Right lobe of liver (tissue), 6 donors: ENCODE measurements around the gene PP2D1. TPM values are rescaled to one million over a fixed set of nuclear protein-coding genes. Genes with fewer than 3 reads are reported as not detected.

Source experiments
- ATAC-seq, 4 donors: fragments of 200-7000 bp; cut with Tn5 transposase; one replicate each; pipeline ENCODE4 v1.9.1; 2020; ENCODE audit warnings: mild to moderate bottlenecking in 4 of 4, moderate library complexity in 4 of 4
- DNase-seq, 3 donors: peaks; one replicate each; pipeline ENCODE4 v3.0.0-alpha.2; 2020
- H3K27ac ChIP-seq, 3 donors: fragments of 200-600 bp; one replicate each; pipeline ENCODE4 v1.8.0; 2022
- H3K27me3 ChIP-seq, 2 donors: fragments of 200-600 bp; one replicate each; pipeline ENCODE4 v1.8.0; 2022
- H3K36me3 ChIP-seq, 4 donors: fragments of 200-600 bp; sonication (generic) in 1 of 4; one replicate each; pipeline versions ENCODE4 v1.5.1 to v1.8.0; 2017 to 2022; ENCODE audit warnings: control low read depth in 1 of 4
- H3K4me1 ChIP-seq, 4 donors: fragments of 200-600 bp; sonication (generic) in 1 of 4; one replicate each; pipeline versions ENCODE4 v1.5.1 to v1.8.0; 2017 to 2022; ENCODE audit warnings: control low read depth in 1 of 4
- H3K4me3 ChIP-seq, 3 donors: fragments of 200-600 bp; one replicate each; pipeline ENCODE4 v1.8.0; 2022
- H3K9me3 ChIP-seq, 4 donors: fragments of 200-600 bp; sonication (generic) in 1 of 4; one replicate each; pipeline versions ENCODE4 v1.5.1 to v1.8.0; 2017 to 2022; ENCODE audit warnings: control low read depth in 1 of 4
- POLR2A ChIP-seq: fragments of 450-650 bp; IDR thresholded peaks from one replicate; pipeline ENCODE4 v1.6.1; 2017; ENCODE audit warnings: antibody characterized with exemption, mild to moderate bottlenecking
- WGBS: methylation state at CpG from one replicate; pipeline ENCODE4 v1.1.6; 2018; ENCODE audit warnings: low coverage, low lambda C conversion rate; ENCODE audit not compliant: insufficient coverage; ENCODE audit errors: missing lambda C conversion rate; 5-methylcytosine and 5-hydroxymethylcytosine counted together
- intact Hi-C, 2 donors: fragments of 100-400 bp; cut with DNase I; formaldehyde crosslinking; loops; one replicate each; pipeline versions ENCODE4 v1.11.2 to v1.14.1; 2022
- long read RNA-seq: library from polyadenylated mRNA; unstranded; transcript quantifications from one replicate; pipeline ENCODE4 v2.0.0, GENCODE V29; 2019
- total RNA-seq, 6 experiments: library from RNA; depleted of rRNA in 2 of 6; stranded (reverse); fragments of >200 nt in 2 of 6; fragmentation: NEBNext Ultra II Directional in 3 of 6; extraction: Animal tissue kit (Norgen Biotek cat#: 25700) in 3 of 6; gene quantifications; one replicate each; pipeline versions ENCODE4 v1.1.0 to v1.2.4, GENCODE V29; 2016 to 2023
- TF ChIP-seq, protein P1 (sequence below), 4 donors: fragments of 200-600 bp in 3 of 4; fragments of 450-650 bp in 1 of 4; IDR thresholded peaks; one replicate each; pipeline versions ENCODE4 v1.5.1 to v1.8.0; 2016 to 2022; ENCODE audit warnings: antibody characterized with exemption in 4 of 4, mild to moderate bottlenecking in 2 of 4
- donor health status: DM: no; HTN: yes; CAD: no.
- donor health status: DM: no; HTN: no; CAD: no.
- donor health status: DM: no; HTN: no; CAD: no.
- donor health status: DM: no; HTN: yes; CAD: no.
- donor health status: DM: no; HTN: yes; CAD: no.

The PP2D1 gene, protein sequence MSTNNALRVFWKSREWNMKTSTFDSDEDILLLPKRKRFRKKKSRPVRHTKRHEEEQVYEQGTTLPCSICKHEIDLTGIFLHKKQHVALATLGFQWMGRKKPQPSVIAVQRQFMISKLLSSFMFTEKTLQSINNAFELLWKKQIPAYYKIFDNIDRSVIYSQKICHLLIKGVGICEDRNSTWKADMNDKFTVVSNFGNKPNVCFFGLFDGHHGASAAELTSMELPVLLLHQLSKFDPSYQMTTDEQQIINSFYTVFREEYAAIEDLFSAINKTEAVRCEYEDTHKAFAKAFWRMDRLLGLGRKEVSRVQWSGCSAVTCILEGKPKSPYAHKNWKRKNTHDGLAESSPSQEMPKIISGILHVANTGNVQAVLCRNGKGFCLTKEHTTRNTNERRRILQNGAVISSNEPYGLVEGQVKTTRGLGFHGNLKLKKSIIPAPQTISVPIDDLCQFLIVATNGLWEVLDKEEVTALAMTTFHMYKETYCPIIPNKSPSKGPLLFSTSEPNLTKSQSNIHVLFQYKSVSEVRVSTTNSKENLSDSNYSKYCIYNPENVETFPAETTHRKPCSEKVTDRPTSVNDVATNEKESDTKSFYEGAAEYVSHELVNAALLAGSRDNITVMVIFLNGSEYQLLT
- not detected for total RNA-seq
- long read RNA-seq = 0 reads

- intact Hi-C loops = no loop called here
- H3K27ac ChIP-seq = no peak within 1 kb of the TSS
- H3K36me3 ChIP-seq = no peaks in the 10 kb centered on the region
- ATAC-seq (no peak), DNase-seq (no peak)
- H3K27me3 ChIP-seq = no peaks in the 10 kb centered on the region
- TF ChIP-seq, protein P1, sequence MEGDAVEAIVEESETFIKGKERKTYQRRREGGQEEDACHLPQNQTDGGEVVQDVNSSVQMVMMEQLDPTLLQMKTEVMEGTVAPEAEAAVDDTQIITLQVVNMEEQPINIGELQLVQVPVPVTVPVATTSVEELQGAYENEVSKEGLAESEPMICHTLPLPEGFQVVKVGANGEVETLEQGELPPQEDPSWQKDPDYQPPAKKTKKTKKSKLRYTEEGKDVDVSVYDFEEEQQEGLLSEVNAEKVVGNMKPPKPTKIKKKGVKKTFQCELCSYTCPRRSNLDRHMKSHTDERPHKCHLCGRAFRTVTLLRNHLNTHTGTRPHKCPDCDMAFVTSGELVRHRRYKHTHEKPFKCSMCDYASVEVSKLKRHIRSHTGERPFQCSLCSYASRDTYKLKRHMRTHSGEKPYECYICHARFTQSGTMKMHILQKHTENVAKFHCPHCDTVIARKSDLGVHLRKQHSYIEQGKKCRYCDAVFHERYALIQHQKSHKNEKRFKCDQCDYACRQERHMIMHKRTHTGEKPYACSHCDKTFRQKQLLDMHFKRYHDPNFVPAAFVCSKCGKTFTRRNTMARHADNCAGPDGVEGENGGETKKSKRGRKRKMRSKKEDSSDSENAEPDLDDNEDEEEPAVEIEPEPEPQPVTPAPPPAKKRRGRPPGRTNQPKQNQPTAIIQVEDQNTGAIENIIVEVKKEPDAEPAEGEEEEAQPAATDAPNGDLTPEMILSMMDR (IDR thresholded peaks at IDR 0.05) = no peak
- H3K9me3 ChIP-seq = no peaks in the 10 kb centered on the region
- no peak within 1 kb of the TSS for H3K4me3 ChIP-seq
- WGBS = 96% methylated on average over 4 of the region's 4 CpGs
- H3K4me1 ChIP-seq = no peaks in the 10 kb centered on the region
These were observed at the start of gene PP2D1 for GRCh38 chr3:20012164-20012563. TSS of gene PP2D1 (minus strand) at chr3:20012264. CDS start at chr3:20012072, 192 bp downstream.

DNA sequence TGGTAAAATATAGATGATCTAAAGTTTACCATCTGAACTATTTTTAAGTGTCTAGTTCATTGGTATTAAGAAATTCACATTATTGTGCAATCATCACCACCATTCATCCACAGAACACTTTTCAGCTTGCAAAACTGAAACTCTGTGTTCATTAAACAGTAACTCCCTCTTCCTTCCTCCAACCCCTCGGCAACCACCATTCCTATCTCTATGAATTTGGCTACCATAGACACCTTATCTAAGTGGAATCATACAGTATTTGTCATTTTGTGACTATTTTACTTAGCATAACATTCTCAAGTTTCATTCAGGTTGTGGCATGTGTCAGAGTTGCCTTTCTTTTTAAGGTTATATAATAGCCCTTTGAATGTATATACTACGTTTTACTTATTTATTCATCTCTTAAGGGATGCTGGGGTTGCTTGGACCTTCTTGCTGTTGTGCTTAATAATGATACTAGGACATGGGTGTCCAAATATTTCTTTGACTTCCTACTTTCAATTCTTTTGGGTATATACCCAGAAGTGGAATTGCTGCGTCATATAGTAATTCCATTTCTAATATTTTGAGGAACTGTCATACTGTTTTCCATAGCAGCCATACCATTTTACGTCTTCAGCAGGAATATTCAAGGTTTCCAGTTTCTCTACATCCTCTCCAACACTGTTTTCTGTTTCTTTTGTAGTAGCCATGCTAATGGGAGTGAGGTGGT, 49.1 kb upstream of the PP2D1 start:
- Histone ChIP-seq H3K9me3 (no peaks in the 10 kb centered on the region), H3K27ac (peak overlapping the region; percentile 47 to 75 (median 64)), H3K27me3 (no peaks in the 10 kb centered on the region), H3K4me3 (peak overlapping the region in 1 of 3 donors; percentile 33), H3K36me3 (no peaks in the 10 kb centered on the region), H3K4me1 (peaks cover 3 to 35% (median 12%) of the 10 kb centered on the region in 4 donors)
- DNase-seq (peak in 1 of 3 donors; percentile 47), ATAC-seq (peak; percentile 79 to 90 (median 80))
- TF ChIP-seq, protein P1 (IDR thresholded peaks at IDR 0.05) = no peak
- WGBS = 43% methylated on average over 4 of the region's 4 CpGs
- intact Hi-C loops = no loop called here

GRCh38 chr3:20059929-20060328, 47.9 kb upstream of the PP2D1 start:
- 93% methylated on average over 3 of the region's 3 CpGs for WGBS
- ATAC-seq (no peak), DNase-seq (no peak)
- Histone ChIP-seq H3K4me3 (no peak overlapping the region), H3K36me3 (no peaks in the 10 kb centered on the region), H3K4me1 (peaks cover 3 to 44% (median 13%) of the 10 kb centered on the region in 4 donors), H3K27me3 (no peaks in the 10 kb centered on the region), H3K27ac (peak overlapping the region in 1 of 3 donors; percentile 75), H3K9me3 (no peaks in the 10 kb centered on the region)
- intact Hi-C loops = no loop called here
- TF ChIP-seq, protein P1 (IDR thresholded peaks at IDR 0.05) = no peak
- TF ChIP-seq POLR2A = no peak

DNA sequence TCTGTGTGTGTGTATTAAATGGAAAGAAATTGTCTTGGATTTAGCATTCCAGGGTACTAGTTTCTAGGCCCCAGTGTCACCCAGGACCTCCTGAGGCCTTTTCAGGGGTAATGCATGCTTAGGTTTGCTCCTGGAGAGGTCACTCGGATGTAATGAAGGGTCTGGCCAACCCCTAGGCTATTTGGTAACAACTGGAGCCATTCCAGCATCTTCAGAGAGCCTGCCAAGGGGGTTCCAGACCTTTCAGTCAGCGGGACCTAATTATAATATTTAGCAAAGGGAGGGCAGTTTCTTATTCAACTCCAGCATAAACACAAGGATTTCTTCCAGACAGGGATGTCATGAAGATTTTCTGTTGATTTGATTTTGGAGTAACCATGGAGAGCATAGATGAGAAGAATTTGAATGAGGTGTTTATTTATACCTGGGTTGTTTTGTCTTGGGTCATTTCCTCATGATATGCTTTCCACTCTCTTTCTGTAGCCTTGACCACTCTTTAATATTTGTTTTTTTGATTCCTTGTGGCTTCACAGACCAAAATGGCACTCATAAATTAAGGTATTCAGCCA, 45.6 kb upstream of the PP2D1 start:
- WGBS = 8% methylated on average over 1 of the region's 2 CpGs
- TF ChIP-seq, protein P1 (IDR thresholded peaks at IDR 0.05) = no peak
- no peak for TF ChIP-seq POLR2A
- intact Hi-C loops = no loop called here
- no peaks in the 10 kb centered on the region for H3K36me3 ChIP-seq
- no peaks in the 10 kb centered on the region for H3K27me3 ChIP-seq
- H3K4me1 ChIP-seq = peaks cover 3 to 55% (median 17%) of the 10 kb centered on the region in 4 donors
- ATAC-seq = peak in 1 of 4 donors; percentile 9
- DNase-seq = no peak
- H3K27ac ChIP-seq = peak overlapping the region; percentile 15 to 42 (median 19)
- no peak overlapping the region for H3K4me3 ChIP-seq
- H3K9me3 ChIP-seq = no peaks in the 10 kb centered on the region
